Fibroblast of peridontal ligament (primary cell): ENCODE measurements around the gene LENEP.

ENCODE experiments used
- DNase-seq: peaks from one replicate; pipeline ENCODE4 v3.0.0-alpha.2; 2010; ENCODE audit errors: extremely low read depth

Gene LENEP, protein sequence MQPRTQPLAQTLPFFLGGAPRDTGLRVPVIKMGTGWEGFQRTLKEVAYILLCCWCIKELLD

DNA sequence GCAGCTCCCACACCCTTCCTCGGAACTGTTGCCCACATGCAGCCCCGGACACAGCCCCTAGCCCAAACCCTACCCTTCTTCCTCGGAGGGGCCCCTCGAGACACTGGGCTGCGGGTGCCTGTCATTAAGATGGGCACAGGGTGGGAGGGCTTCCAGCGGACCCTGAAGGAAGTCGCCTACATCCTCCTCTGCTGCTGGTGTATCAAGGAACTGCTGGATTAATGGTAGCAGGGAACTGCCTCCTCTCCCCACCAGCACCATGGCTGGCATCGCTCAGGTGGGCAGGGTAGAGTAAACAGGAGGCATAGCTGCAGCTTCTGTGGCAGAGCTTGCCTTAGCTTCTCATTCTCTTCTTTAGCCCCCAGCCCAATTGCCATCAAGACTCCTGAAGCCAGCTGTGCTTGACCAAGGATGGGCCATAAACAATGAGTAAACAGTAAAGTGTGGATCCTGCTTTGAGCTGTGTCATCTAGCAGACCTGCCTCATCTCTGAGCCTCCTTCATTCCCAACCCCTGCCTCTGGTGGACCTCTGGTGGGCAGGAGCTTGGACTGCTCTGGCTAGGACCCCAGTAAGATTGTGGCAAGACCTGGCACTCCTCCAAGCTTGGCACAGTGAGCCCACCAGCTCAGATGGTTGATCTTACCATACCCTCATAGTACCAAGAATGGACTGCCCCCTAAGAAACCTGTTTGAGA is at the start of gene LENEP:
TSS of gene LENEP (plus strand) at position 15 of the 697 bp plus-strand sequence. CDS start at position 37, 22 bp downstream.
- DNase-seq: no peak

GRCh38 chr1:154943649-154944400 is 49.6 kb upstream of the LENEP start:
- DNase-seq: peak; percentile 34

GRCh38 chr1:154944401-154945159 is 48.8 kb upstream of the LENEP start:
- no peak for DNase-seq

DNA sequence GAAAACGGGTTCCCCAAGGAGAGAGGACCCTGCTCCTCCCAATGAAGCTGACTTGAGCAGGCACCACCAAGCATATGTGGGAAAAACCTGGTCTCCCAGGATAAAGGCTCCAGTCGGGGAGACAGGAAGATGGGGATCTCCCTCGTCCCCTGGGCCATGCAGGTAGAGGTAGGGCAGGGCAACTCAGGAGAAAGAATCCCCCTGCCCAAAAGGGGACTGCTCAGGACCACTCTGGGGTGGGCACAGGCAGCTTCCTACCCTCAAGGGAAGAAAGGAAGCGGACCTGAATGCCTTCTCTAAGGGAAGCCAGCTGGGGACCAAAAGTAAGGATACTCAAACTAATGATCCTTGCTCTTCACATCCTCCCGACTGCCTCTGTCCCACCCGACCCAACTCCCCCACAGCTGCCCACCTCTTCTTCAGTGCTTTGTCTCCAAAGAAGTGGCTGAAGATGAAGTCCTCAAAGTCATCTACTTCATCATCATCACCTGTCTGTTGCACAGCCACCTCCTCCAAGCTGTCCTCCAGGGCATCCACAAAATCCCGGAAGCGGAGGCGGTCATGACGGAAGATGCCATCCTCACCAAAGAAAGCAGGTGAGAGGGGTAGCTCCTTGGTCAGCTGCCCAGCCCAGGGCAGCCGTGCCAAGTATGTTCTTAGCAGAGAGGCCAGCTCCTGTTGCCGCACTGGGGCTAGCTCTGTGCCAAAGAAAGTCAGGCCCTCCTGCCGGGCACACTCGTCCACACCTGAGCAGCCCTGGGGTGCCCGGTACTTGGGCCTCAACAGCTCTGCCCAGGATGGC is 48.0 kb upstream of the LENEP start:
- DNase-seq: no peak

- DNase-seq: no peak
Measured at GRCh38 chr1:154945962-154946850, 47.2 kb upstream of the LENEP start.

DNA sequence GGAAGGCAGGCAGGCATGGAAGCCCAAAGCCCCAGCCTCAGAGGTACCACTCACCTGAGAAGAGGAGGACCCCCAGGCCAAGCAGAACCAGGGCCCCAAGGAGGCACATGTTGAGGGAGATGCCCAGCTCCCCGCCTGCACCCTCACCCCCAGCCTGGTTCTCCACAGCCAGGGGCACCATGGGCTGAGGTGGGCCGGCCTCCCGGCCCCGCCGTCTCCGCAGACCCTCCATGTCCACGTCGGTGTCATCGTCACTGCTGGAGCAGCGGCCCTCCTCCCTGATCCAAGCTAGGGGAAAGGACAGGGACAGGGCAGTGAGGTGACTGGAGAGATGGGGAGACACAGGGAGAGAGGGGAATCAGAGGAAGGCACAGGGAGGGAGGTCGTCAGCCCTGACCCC is 45.3 kb upstream of the LENEP start:
- DNase-seq: no peak

- DNase-seq: no peak
Measured at GRCh38 chr1:154951901-154952657, 41.3 kb upstream of the LENEP start.

DNA sequence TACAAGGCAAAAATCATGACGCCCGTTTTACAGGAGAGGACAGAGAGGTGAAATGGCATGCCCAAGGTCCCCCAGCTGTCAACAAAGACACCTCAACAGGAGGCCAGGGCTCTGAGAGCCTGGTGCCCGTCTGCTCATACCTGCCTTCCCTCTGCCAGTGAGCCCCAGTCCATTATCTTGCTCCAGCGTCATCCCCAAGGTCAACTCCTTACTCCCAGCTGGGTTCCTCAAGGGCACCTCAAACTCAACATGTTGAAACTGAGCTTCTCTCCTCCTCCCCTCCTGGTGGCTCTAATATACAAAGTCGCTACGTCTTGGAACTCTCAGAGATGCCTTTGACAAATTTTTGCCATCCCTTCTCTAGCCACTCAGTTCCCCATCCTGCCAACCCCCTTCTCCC is 40.7 kb upstream of the LENEP start:
- DNase-seq: no peak

DNA sequence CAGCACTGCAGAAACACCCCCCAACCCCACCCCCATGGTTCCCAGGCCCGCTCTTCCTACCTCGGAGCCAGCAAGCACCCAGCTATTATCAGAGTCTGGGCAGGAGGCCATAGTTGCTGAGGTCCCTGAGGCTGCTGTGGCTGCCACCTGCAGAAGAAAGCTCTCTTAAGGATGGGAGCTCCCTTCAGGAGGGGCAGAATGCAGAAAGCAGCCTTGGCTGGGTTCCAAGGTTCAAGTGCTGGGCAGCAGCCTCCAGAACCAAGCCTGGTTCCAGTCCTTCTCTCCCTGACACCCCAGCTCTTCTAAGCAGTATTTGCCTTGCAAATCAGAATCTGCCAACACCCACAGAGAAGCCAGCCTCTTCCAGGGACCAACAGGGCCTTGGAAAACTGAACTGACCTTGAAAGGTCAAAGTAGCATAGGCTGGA is 39.8 kb upstream of the LENEP start:
- DNase-seq: no peak

- DNase-seq: no peak
Measured at GRCh38 chr1:154954541-154954940, 38.8 kb upstream of the LENEP start.

- peak; percentile 71 for DNase-seq
Measured at GRCh38 chr1:154955039-154955717, 38.2 kb upstream of the LENEP start.

DNA sequence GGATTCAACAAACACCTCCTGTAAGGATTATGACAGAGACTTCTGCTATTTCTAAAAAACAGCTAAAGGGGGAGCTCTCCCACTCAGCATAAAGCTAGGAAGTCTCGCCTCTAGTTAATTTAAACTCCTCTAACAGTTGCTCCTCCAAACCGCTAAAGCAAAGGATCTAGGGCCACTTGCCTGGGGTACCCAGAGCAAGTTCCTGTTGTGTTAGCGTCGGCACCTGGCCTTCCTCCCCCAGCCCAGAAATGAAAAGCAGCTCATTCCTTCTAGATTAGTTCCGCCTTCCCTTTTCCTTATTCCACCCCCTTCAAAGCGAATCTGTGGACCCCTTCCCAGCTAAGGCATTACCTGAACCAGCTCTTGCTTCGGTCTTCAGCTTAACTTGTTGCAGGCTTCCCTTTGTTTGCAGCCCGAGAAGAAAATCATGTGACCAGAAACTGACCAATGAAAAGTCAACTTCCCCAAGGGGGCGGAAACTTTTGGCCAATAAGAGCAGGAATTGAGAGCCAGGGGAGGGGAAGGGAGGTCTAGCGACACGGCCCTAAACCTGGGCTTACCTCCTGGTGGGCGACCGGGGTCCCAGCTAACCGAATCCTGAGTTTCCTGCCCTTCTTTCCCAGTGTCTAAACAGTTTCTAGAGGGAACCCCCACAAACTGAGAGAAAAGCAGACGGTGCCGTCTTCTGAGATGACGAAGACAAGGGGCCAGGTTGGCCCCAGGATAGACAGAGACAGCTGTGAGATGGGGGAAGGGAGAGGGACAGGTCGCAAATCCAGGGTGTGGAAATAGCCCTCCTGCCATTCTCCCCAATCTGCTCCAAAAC is 37.5 kb upstream of the LENEP start, which contains the start of gene PBXIP1:
TSS of gene PBXIP1 (minus strand) at position 382 of the 826 bp plus-strand sequence. CDS start 2,378 bp downstream, outside the sequence.
- peak; percentile 93 for DNase-seq

GRCh38 chr1:154956544-154956941 is 36.8 kb upstream of the LENEP start:
- no peak for DNase-seq

DNA sequence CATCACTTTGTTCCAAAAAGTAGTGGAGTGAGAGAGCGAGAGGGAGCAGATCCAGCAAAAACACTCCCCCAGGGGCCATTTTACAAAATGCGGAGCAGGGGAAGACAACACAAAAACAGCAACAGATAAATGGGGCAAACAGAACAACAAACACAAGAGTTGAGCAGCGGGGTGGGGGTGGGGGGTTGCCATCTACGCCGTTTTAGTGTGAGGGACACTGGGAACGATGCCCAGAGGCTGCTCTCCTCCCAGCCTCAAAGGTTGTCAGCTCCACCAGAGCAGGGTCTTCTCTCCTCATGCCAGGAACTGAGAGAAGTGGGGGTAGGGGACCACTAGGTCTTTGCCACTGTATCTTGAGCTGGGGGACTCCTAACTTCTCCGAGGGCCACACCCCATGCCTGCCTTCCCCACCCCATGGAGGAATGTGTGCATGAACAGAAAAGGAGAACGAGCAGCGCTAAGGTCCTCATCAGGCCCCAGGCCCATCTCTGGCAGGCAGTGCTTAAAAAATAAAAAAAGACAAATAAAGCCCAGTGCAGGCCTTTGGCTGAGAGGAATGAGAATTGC is 36.2 kb upstream of the LENEP start:
- DNase-seq: no peak

DNA sequence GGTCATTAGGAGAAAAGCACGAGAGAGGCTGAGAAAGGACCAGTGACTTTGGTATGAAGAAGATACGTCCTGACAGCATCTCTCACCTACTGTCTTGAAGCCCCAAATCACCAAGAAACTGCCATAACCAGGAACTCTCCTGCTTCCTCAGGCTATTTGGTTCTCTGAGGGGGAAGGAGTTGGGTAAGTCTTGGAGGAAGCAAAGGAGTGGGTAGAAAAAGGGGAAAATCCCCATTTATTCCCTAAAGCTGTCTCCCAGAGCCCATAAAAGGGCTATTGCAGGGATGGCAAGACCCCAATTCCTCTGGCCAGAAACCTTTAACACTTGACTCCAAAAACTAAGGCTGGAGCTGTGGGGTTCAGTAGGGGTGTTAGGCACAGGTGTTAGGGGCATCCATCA is 35.4 kb upstream of the LENEP start:
- no peak for DNase-seq

DNA sequence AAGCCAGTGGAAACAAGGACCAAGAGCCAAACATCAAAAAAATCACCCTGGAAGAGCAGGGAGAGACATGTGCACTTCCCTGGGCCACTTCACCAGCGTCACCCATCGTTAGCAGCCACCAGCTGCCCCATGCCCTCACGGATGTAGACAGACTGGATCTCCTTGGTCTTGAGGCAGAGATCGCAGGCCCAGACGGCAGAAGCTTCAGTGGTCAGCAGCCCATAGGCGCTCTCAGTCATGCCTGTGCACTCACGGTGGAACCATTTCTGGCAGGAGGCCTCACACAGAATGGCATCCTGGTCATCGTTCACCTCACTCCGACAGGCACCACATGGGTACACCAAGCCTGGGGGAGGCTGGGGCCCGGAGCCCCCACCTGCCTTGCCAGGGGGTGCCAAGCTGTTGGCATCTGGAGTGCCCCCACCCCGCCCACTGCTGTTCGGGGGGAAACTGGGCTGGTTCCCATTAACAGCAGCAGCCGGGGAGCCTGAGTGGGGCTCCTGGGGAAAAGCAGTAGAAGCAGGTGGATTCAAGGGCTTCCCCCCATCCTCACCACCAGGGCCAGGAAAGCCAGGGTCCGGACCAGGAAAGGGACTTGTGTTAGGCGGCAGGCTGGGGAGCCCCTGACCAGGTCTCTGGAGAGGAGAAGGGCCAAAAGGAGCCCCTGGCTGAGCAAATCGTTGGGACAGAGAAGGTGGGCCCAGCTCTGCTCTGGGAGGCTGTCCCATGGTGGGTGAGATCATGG is 34.5 kb upstream of the LENEP start:
- DNase-seq: no peak

DNA sequence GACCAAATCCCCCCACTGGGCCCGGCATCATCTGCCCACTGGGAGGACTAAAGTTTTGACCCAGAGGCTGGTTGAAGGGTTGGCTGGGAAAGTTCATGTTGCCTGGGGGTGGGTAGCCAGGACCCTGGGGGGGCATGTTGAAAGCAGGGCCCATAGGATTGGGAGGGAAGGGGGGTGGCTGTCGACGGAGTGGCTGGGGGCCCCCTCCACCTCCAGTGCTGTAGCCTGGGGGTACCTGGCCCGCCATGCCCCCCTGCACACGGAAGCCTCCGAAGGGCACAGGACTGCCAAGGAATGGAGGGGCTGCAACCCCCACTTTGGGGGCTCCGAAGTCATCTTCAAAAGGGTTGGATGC is 34.0 kb upstream of the LENEP start:
- no peak for DNase-seq
